GM12878 (cell line): Measurements from ENCODE around the gene ZNF454. TPM values are rescaled to one million over a fixed set of nuclear protein-coding genes. Genes with fewer than 3 reads are reported as not detected.

ENCODE experiments used
- ATAC-seq: fragments of 200-7000 bp; cut with Tn5 transposase; 3 replicates; pipeline ENCODE4 v1.9.1; 2020; ENCODE audit warnings: mild to moderate bottlenecking, moderate library complexity
- BruUV-seq: library from RNA; stranded (reverse); fragments of 400-500 nt; replicated peaks from 2 replicates; lab custom pipeline; 2021; lab: Mats Ljungman, UMichigan
- CTCF ChIA-PET: fragments of 300-600 bp; sonication (Branson Sonifier 250); formaldehyde crosslinking; extraction: SDS; loops from one replicate; lab custom pipeline; 2021; ENCODE audit warnings: inconsistent platforms; lab: Yijun Ruan, JAX
- POLR2A ChIA-PET: fragments of 350-600 bp; formaldehyde crosslinking; extraction: SDS; loops from one replicate; lab custom pipeline; 2021; ENCODE audit warnings: inconsistent platforms; lab: Charles Lee
- RAD21 ChIA-PET: fragments of 300-600 bp; sonication (Branson Sonifier 250); formaldehyde crosslinking; loops from one replicate; lab custom pipeline; 2023; ENCODE audit warnings: antibody characterized with exemption; ENCODE audit not compliant: unreplicated experiment; lab: Charles Lee
- SMC1A ChIA-PET: fragments of 300-600 bp; sonication (Branson Sonifier 250); formaldehyde crosslinking; loops from one replicate; lab custom pipeline; 2023; ENCODE audit not compliant: unreplicated experiment, uncharacterized antibody; lab: Charles Lee
- DNase-seq: peaks from one replicate; pipeline ENCODE4 v3.0.0-alpha.2; 2011; ENCODE audit warnings: low read depth, low spot score
- FAIRE-seq: peaks from 3 replicates; lab custom pipeline; 2011; peaks lifted over from hg19 to GRCh38; lab: Jason Lieb, UNC
- H2AFZ ChIP-seq: 2 replicates; pipeline ENCODE4 v1.6.0; 2011; ENCODE audit warnings: low read depth, low read length, control low read depth; ENCODE audit not compliant: control insufficient read depth
- H3K27ac ChIP-seq: 2 replicates; pipeline ENCODE4 v1.5.1; 2011; ENCODE audit warnings: control low read depth; ENCODE audit not compliant: control insufficient read depth, insufficient read depth
- H3K27me3 ChIP-seq, 2 experiments: replicated peaks in 1 of 2; 2 replicates each; pipeline versions ENCODE4 v1.6.0 to v1.6.1; 2011; ENCODE audit warnings: low read length in 1 of 2; ENCODE audit not compliant: control insufficient read depth in 2 of 2, insufficient read depth in 2 of 2
- H3K36me3 ChIP-seq, 2 experiments: 2 replicates each; pipeline ENCODE4 v1.5.1; 2011; ENCODE audit warnings: low read length in 1 of 2; ENCODE audit not compliant: control insufficient read depth in 2 of 2, insufficient read depth in 2 of 2
- H3K4me1 ChIP-seq: 2 replicates; pipeline ENCODE4 v1.6.1; 2011; ENCODE audit warnings: mild to moderate bottlenecking, low read length, moderate library complexity, mixed read lengths; ENCODE audit not compliant: control insufficient read depth, insufficient read depth
- H3K4me2 ChIP-seq: 2 replicates; pipeline ENCODE4 v1.6.0; 2011; ENCODE audit warnings: control low read depth; ENCODE audit not compliant: control insufficient read depth, insufficient read depth
- H3K4me3 ChIP-seq: fragments of 200-600 bp; sonication (generic); 2 replicates; pipeline ENCODE4 v1.5.1; 2016
- H3K79me2 ChIP-seq: 2 replicates; pipeline ENCODE4 v1.6.0; 2011; ENCODE audit warnings: low read length; ENCODE audit not compliant: control insufficient read depth, insufficient read depth
- H3K9ac ChIP-seq: 2 replicates; pipeline ENCODE4 v1.8.0; 2011; ENCODE audit warnings: low read length, control low read depth, mixed read lengths; ENCODE audit not compliant: control insufficient read depth, insufficient read depth
- H3K9me3 ChIP-seq: replicated peaks from 3 replicates; pipeline ENCODE4 v1.5.1; 2011; ENCODE audit warnings: mild to moderate bottlenecking, low read length; ENCODE audit not compliant: control insufficient read depth, insufficient read depth
- H4K20me1 ChIP-seq: 2 replicates; pipeline ENCODE4 v1.6.0; 2011; ENCODE audit not compliant: control insufficient read depth, insufficient read depth
- ATF7 ChIP-seq: fragments of 450-650 bp; IDR thresholded peaks from 2 replicates; pipeline ENCODE4 v1.6.1; 2016; ENCODE audit warnings: low read depth, mild to moderate bottlenecking
- CTCF ChIP-seq, 3 experiments: IDR thresholded peaks in 2 of 3; conservative IDR thresholded peaks in 1 of 3; 2 replicates each; pipeline ENCODE4 v1.5.1; 2011; ENCODE audit warnings: low read depth in 3 of 3, low read length in 3 of 3, mild to moderate bottlenecking in 3 of 3, control low read depth in 2 of 3, moderate library complexity in 2 of 3, inconsistent platforms in 1 of 3, mixed read lengths in 1 of 3; ENCODE audit not compliant: control insufficient read depth in 2 of 3, insufficient read depth in 1 of 3; ENCODE audit errors: extremely low read depth in 1 of 3
- CUX1 ChIP-seq: IDR thresholded peaks from 2 replicates; pipeline ENCODE4 v1.6.1; 2012; ENCODE audit warnings: improper control_type of control experiment, low read depth, low read length; ENCODE audit not compliant: insufficient replicate concordance
- E2F8 ChIP-seq: fragments of 450-650 bp; IDR thresholded peaks from 2 replicates; pipeline ENCODE4 v1.6.1; 2018; ENCODE audit warnings: mild to moderate bottlenecking, low read depth, moderate library complexity; ENCODE audit not compliant: partially characterized antibody
- GATAD2B ChIP-seq: fragments of 450-650 bp; conservative IDR thresholded peaks from 2 replicates; pipeline ENCODE4 v1.6.1; 2017; ENCODE audit warnings: low read depth, mild to moderate bottlenecking, moderate library complexity
- HDAC2 ChIP-seq: fragments of 200-600 bp; sonication (generic); IDR thresholded peaks from 2 replicates; pipeline ENCODE4 v1.6.1; 2017
- JUND ChIP-seq: IDR thresholded peaks from 2 replicates; pipeline ENCODE4 v1.6.1; 2012; ENCODE audit warnings: low read depth, mild to moderate bottlenecking, low read length, improper control_type of control experiment, moderate library complexity
- MAX ChIP-seq: IDR thresholded peaks from 2 replicates; pipeline ENCODE4 v1.6.1; 2012; ENCODE audit warnings: low read depth, low read length, improper control_type of control experiment
- PAX5 ChIP-seq: IDR thresholded peaks from 2 replicates; pipeline ENCODE4 v1.6.1; 2011; ENCODE audit warnings: low read depth, low read length, borderline replicate concordance
- POLR2AphosphoS5 ChIP-seq: IDR thresholded peaks from 2 replicates; pipeline ENCODE4 v1.6.1; 2011; ENCODE audit warnings: mild to moderate bottlenecking, low read length, inconsistent platforms
- SREBF1 ChIP-seq: IDR thresholded peaks from 2 replicates; pipeline ENCODE4 v1.6.1; 2012; ENCODE audit warnings: mild to moderate bottlenecking, low read length
- STAT1 ChIP-seq: fragments of 450-650 bp; conservative IDR thresholded peaks from 2 replicates; pipeline ENCODE4 v1.6.1; 2014; ENCODE audit warnings: antibody characterized with exemption, mild to moderate bottlenecking
- TARDBP ChIP-seq: IDR thresholded peaks from 2 replicates; pipeline ENCODE4 v1.6.1; 2016; ENCODE audit warnings: borderline replicate concordance
- TCF7 ChIP-seq: IDR thresholded peaks from 2 replicates; pipeline ENCODE4 v1.6.1; 2014; ENCODE audit warnings: antibody characterized with exemption, borderline replicate concordance
- WGBS: methylation state at CpG from one replicate; pipeline ENCODE4 v1.1.6; 2016; ENCODE audit warnings: low lambda C conversion rate; ENCODE audit not compliant: insufficient replicate concordance, insufficient coverage; ENCODE audit errors: missing lambda C conversion rate; 5-methylcytosine and 5-hydroxymethylcytosine counted together
- in situ Hi-C: fragments of 300-500 bp; cut with MboI; formaldehyde crosslinking; loops from 9 replicates; pipeline ENCODE4 v1.14.3; 2018; ENCODE audit warnings: mixed read lengths
- intact Hi-C: fragments of 100-400 bp; cut with micrococcal nuclease; formaldehyde crosslinking; loops from one replicate; pipeline ENCODE4 v1.14.2; 2022; ENCODE audit not compliant: unreplicated experiment
- polyA plus RNA-seq, 11 experiments: library from polyadenylated mRNA; depleted of rRNA in 4 of 11; unstranded in 6 of 11; stranded (reverse) in 5 of 11; fragments of >200 nt; fragmentation: Nextera tagmentation in 4 of 11; fragmentation: Illumina TruSeq in 1 of 11; extraction: Ambion mirVana in 4 of 11; extraction: Trizol in 1 of 11; gene quantifications; 1 replicate in 1 of 11; 2 replicates in 10 of 11; pipeline versions ENCODE4 v1.2.1 to v1.2.3, GENCODE V29; 2011 to 2016; ENCODE audit warnings: inconsistent platforms in 2 of 11, missing spikeins in 2 of 11, low read depth in 1 of 11
- total RNA-seq, 4 experiments: library from RNA; depleted of rRNA in 3 of 4; stranded (reverse); fragments of >200 nt in 3 of 4; fragmentation: Illumina TruSeq in 1 of 4; extraction: Trizol in 1 of 4; gene quantifications; 2 replicates each; pipeline versions ENCODE4 v1.2.1 to v1.2.3, GENCODE V29; 2013 to 2021

The ZNF454 gene
- total and polyA plus RNA-seq, 10 of the 15 experiments (the other 5 are each of a cell fraction or from before 2014, with no cell fraction given), result not detected

- ChIA-PET CTCF (no interaction called here), POLR2A (no interaction called here), RAD21 (no interaction called here), SMC1A (no interaction called here)
- Histone ChIP-seq H3K79me2 (no peaks in the 10 kb centered on the region), H3K27me3 (no peaks in the 10 kb centered on the region), H3K36me3 (no peaks in the 10 kb centered on the region), H3K9me3 (no peaks in the 10 kb centered on the region; the same call in 2 of the 3 replicates), H3K4me2 (no peak overlapping the region), H3K9ac (no peak overlapping the region), H3K4me1 (no peaks in the 10 kb centered on the region), H3K27ac (no peak overlapping the region), H2AFZ (no peak overlapping the region), H3K4me3 (no peak overlapping the region), H4K20me1 (no peaks in the 10 kb centered on the region)
- 64% methylated on average over 16 of the region's 27 CpGs for whole genome bisulfite sequencing
- no peak for ATAC-seq
- no TSS peak for BruUV-seq
- intact Hi-C loops, result no loop called here
- no peak for FAIRE-seq
- no peak for DNase-seq
- in situ Hi-C loops, result no loop called here
- TF ChIP-seq CTCF (IDR thresholded peaks at IDR 0.05 in 2 of 3, conservative IDR thresholded peaks at IDR 0.05 in 1 of 3; ENCODE audit: control insufficient read depth in 2 of 3, extremely low read depth in 1 of 3, insufficient read depth in 1 of 3, low read depth in 3 of 3, low read length in 3 of 3), result no peak
- TF ChIP-seq E2F8, result no peak
- TF ChIP-seq PAX5, result no peak
- TF ChIP-seq ATF7, result no peak
- no peak for TF ChIP-seq POLR2AphosphoS5
- no peak for TF ChIP-seq TARDBP
- TF ChIP-seq CUX1, result no peak
- no peak for TF ChIP-seq MAX
- TF ChIP-seq STAT1, result no peak
- TF ChIP-seq HDAC2, result no peak
- no peak for TF ChIP-seq GATAD2B
- TF ChIP-seq TCF7, result no peak
- TF ChIP-seq SREBF1, result no peak
- TF ChIP-seq JUND, result no peak
Observed at GRCh38 chr5:178988436-178989220, 47.6 kb downstream of the ZNF454 start.
